Stimulated activated memory B cell treated with anti-CD40 and anti-IgM and Interleukin-4, amounts not matched to agents 10 μg/mL and 1 μg/mL and 100 μg/mL, for 72 hours (primary cell): ENCODE measurements around the gene NLRP3.

ENCODE experiments used
- ATAC-seq: fragments of 150-1000 bp; cut with Tn5 transposase; 2 replicates; pipeline ENCODE4 v1.10.0; 2021
- H3K27ac Mint-ChIP-seq: one replicate; pipeline ENCODE4 v1.8.0; 2022; ENCODE audit warnings: mild to moderate bottlenecking, mixed read lengths
- H3K27me3 Mint-ChIP-seq: one replicate; pipeline ENCODE4 v1.8.0; 2022; ENCODE audit warnings: mixed read lengths
- H3K36me3 Mint-ChIP-seq: one replicate; pipeline ENCODE4 v1.8.0; 2022; ENCODE audit warnings: mixed read lengths
- H3K4me1 Mint-ChIP-seq: one replicate; pipeline ENCODE4 v1.8.0; 2022; ENCODE audit warnings: mixed read lengths
- H3K4me3 Mint-ChIP-seq: one replicate; pipeline ENCODE4 v1.8.0; 2022; ENCODE audit warnings: mild to moderate bottlenecking, moderate library complexity, mixed read lengths
- H3K9me3 Mint-ChIP-seq: one replicate; pipeline ENCODE4 v1.8.0; 2022; ENCODE audit warnings: mixed read lengths

NLRP3 gene

DNA sequence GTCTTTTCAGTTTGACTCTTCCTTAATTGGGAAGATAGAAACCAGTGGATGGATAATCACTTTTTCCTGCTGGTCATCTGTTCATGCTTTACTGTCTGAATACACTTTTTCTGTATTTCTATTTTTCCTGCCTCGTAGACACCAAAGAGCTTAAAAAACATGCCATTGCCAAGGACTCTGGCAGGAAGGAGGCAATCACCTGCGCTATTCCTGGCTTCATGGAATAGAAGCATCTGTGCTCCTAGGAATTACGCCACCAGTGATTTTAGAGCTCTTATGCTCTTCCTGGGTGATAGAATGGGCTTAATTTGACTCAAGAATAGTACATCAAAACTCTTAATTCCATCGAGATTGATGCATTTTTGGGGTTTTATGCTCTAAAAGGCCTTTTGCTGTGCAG is 26.2 kb downstream of the NLRP3 start:
- Mint-ChIP-seq H3K9me3 (peaks cover 10% of the 10 kb centered on the region), H3K27me3 (no peaks in the 10 kb centered on the region), H3K36me3 (peaks cover 13% of the 10 kb centered on the region), H3K27ac (no peak overlapping the region), H3K4me1 (peaks cover 45% of the 10 kb centered on the region), H3K4me3 (no peak overlapping the region)
- ATAC-seq, result no peak

DNA sequence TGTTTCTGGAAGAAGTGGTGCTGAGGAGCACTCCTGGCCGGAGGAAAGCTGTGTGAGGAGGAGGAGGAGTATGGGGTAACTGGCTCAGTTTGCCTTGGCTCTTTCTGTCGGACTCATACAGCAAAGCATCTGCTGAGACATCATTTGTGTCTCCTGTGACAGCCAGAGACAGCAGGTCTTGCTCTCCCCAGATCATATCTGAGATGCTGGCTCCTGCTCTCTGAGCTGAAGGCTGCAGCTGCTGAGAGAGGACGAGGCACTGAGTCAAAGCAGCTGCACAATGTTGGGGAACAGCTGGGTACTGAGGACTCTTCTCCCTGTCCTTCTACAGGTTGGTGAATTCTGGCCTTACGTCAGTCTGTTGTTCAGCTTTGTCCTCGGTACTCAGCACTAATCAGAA is 27.7 kb downstream of the NLRP3 start:
- peaks cover 10% of the 10 kb centered on the region for H3K9me3 Mint-ChIP-seq
- peaks cover 30% of the 10 kb centered on the region for H3K4me1 Mint-ChIP-seq
- no peak overlapping the region for H3K27ac Mint-ChIP-seq
- no peak overlapping the region for H3K4me3 Mint-ChIP-seq
- ATAC-seq, result no peak
- peaks cover 13% of the 10 kb centered on the region for H3K36me3 Mint-ChIP-seq
- H3K27me3 Mint-ChIP-seq, result no peaks in the 10 kb centered on the region

DNA sequence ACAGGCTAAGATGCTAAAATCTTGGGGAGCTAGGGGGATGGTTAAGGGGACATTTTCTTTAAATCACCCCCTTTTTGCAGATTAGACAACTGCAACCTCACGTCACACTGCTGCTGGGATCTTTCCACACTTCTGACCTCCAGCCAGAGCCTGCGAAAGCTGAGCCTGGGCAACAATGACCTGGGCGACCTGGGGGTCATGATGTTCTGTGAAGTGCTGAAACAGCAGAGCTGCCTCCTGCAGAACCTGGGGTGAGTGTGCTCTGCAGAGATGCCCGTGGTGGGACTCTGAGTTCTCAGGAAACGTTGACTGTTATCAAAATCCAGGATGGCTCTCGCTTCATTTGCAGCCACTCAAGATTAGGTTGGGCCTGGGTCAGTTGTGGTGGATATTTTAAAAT is 28.6 kb downstream of the NLRP3 start:
- no peak overlapping the region for H3K4me3 Mint-ChIP-seq
- H3K9me3 Mint-ChIP-seq, result peaks cover 7% of the 10 kb centered on the region
- no peaks in the 10 kb centered on the region for H3K27me3 Mint-ChIP-seq
- ATAC-seq, result no peak
- peaks cover 23% of the 10 kb centered on the region for H3K4me1 Mint-ChIP-seq
- H3K27ac Mint-ChIP-seq, result no peak overlapping the region
- H3K36me3 Mint-ChIP-seq, result peaks cover 13% of the 10 kb centered on the region

DNA sequence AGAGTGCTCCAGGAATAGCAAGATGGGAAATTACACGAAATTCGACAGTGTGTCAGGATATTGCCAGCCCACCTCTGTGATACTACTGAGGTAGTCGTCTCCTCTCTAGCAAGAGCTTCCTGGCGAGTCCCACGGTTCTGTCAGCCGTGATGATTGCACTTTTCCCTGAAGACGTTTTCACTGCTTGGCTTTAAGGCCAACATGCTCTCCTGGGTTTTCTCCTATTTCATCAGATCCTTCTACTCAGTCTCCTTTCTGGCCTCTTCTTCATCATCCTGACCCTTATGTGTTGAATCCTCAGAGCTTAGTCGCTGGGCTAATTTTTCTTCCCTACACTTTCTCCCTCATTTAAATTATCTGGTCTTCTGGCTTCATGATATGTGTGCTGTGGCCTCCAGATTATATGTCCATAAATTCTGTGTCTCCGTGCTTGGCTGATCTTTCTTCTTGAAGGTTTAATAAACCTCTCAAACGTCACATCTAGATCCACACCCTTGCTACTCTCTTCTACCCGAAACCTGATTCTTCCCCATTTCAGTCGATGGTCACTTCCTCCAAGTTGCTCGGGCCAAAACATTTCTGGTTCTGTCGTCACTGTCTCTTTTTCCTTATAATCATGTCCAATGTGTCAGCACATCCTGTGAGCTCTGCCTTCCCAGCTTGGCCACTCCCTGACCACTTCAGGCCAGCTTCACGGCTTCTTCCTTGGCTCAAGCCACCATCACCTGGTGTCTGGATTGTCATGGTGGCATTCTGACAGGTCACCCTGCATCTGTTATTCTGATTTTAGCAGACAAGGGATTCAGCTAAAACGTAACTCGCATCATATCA is 29.8 kb downstream of the NLRP3 start:
- H3K4me1 Mint-ChIP-seq, result peaks cover 19% of the 10 kb centered on the region
- H3K27me3 Mint-ChIP-seq, result no peaks in the 10 kb centered on the region
- no peak overlapping the region for H3K4me3 Mint-ChIP-seq
- H3K27ac Mint-ChIP-seq, result no peak overlapping the region
- ATAC-seq, result no peak
- H3K36me3 Mint-ChIP-seq, result peaks cover 13% of the 10 kb centered on the region
- peaks cover 7% of the 10 kb centered on the region for H3K9me3 Mint-ChIP-seq

DNA sequence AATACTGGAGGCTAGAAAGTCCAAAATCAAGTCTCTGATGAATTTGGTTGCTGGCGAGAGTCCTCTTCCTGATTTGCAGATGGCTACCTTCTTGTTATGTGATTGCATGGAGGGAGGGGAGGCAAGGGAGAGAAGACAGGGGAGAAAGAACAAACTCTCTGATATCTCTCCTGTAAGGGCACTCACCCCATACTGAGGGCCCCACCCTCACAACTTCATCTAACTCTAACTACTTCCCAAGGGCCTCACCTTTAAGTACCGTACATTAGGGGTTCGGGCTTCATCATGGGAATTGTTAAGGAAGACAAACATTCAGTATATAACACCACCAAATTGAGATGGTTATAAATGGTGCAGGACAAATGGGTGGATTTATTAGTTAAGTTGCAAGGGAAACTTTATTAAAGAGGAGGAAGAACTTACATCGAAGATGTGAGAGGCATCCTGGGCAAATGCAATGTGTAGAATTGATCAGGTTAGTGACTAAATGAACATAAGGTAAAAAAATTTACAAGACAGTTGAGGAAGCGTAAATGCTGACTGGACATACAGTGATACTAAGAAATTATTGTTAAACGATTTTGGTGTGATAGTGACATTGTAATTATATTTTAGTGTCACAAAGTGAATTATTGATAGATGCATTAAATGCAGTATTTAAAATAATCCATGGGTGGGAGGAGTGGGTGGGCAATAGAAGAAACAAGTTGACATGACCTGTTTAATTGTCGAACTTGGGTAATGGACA is 31.4 kb downstream of the NLRP3 start:
- Mint-ChIP-seq H3K4me1 (peaks cover 16% of the 10 kb centered on the region), H3K9me3 (peaks cover 7% of the 10 kb centered on the region), H3K27ac (peak overlapping the region; percentile 72), H3K4me3 (no peak overlapping the region), H3K36me3 (peaks cover 13% of the 10 kb centered on the region), H3K27me3 (no peaks in the 10 kb centered on the region)
- no peak for ATAC-seq

DNA sequence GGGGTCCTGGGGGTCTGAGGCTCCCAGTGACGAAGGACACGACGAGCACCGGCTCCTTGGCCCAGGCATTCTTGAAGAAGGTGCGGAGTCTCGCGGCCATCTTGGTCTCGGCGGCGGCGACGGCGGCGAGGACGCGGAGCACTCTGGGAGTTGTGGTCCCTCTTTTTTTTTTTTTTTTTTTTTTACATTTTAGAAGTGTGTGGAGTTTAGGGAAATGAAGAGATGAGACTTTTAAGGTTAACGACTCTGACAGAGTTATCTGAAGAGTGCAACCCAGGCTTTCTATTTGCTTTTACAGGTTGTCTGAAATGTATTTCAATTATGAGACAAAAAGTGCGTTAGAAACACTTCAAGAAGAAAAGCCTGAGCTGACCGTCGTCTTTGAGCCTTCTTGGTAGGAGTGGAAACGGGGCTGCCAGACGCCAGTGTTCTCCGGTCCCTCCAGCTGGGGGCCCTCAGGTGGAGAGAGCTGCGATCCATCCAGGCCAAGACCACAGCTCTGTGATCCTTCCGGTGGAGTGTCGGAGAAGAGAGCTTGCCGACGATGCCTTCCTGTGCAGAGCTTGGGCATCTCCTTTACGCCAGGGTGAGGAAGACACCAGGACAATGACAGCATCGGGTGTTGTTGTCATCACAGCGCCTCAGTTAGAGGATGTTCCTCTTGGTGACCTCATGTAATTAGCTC is 32.3 kb downstream of the NLRP3 start:
- H3K4me1 Mint-ChIP-seq, result peaks cover 16% of the 10 kb centered on the region
- H3K27me3 Mint-ChIP-seq, result no peaks in the 10 kb centered on the region
- H3K27ac Mint-ChIP-seq, result peak overlapping the region; percentile 72
- peak overlapping the region; percentile 70 for H3K4me3 Mint-ChIP-seq
- H3K9me3 Mint-ChIP-seq, result peaks cover 7% of the 10 kb centered on the region
- no peak for ATAC-seq
- H3K36me3 Mint-ChIP-seq, result peaks cover 13% of the 10 kb centered on the region

DNA sequence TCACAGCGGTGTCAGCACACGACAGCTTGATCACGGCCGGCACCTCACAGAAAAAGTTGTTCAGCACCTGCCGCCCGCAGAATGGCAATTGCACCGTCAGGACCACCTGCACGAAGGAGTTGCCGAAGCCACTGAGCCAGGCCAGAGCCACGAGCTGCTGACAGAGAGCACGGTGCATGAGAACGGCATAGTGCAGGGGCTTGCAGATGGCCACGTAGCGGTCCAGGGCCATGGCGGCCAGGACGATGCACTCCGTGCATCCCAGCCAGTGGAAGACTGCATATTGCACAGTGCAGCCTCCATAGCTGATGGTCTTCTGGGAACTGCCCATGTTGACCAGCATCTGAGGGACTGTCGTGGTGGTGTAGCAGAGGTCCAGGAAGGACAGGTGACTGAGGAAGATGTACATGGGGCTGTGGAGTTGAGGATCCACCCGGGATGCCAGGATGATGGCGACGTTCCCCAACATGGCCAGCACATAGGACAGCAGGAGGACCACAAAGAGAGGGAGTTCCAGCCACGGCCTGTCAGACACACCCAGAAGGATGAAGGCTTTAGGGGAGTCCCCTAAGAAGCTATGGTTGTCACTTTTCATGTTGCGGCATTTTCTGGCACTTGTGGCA is 35.5 kb downstream of the NLRP3 start:
- no peak overlapping the region for H3K4me3 Mint-ChIP-seq
- peak; percentile 8 for ATAC-seq
- H3K27me3 Mint-ChIP-seq, result peaks cover 10% of the 10 kb centered on the region
- peaks cover under 1% of the 10 kb centered on the region for H3K9me3 Mint-ChIP-seq
- H3K4me1 Mint-ChIP-seq, result peaks cover 10% of the 10 kb centered on the region
- H3K27ac Mint-ChIP-seq, result no peak overlapping the region
- H3K36me3 Mint-ChIP-seq, result peaks cover 2% of the 10 kb centered on the region

DNA sequence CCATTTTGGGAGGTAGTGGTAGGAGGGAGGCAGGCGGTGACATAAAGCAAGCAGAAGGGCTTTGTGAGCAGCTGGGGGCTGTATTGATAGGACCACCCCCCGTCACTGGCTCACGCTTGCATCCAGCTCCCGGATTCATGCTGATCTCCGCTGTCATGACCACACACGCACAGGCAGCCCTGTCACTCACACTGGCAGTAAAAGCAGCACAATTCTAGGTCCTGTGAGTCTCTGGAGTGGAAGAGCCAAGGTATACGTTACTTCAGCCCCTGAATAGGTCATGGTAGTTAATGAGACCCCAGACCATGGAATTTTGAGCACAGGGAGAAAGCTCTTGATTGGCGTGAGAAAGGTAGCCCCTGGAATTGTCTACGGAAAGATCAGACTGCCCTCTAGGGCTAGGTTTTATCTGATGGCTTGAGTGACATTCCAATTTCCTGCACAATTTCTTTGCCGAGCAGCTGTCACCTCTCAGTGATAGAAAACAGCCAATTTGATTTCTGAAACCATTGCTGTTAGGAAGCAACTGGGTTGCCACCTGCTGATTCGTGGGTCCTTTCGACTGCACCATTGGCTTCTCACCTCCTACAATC is 36.6 kb downstream of the NLRP3 start:
- peaks cover 10% of the 10 kb centered on the region for H3K27me3 Mint-ChIP-seq
- no peaks in the 10 kb centered on the region for H3K9me3 Mint-ChIP-seq
- H3K36me3 Mint-ChIP-seq, result no peaks in the 10 kb centered on the region
- peaks cover 10% of the 10 kb centered on the region for H3K4me1 Mint-ChIP-seq
- H3K27ac Mint-ChIP-seq, result no peak overlapping the region
- no peak overlapping the region for H3K4me3 Mint-ChIP-seq
- no peak for ATAC-seq

DNA sequence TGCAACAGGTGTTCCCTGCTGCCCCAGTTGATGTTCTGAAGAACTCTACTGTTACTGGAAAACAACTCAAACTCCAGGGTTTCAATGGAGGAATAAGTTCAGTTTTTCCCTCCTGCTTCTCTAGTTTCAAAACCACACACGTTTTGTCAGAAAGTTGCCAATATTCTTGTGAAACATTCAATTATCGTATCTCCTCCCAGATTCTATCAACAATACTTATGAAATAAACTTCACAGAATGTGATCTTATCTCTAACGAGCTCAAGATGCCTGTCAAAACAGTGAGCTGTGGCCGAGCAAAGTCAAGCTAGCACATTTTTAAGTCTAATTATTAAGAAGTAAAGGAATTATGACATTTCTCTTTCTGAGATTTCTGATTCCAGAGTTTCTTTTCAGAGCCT is 37.3 kb downstream of the NLRP3 start:
- Mint-ChIP-seq H3K4me1 (peaks cover 10% of the 10 kb centered on the region), H3K4me3 (no peak overlapping the region), H3K9me3 (no peaks in the 10 kb centered on the region), H3K27ac (no peak overlapping the region), H3K27me3 (peaks cover 12% of the 10 kb centered on the region), H3K36me3 (no peaks in the 10 kb centered on the region)
- no peak for ATAC-seq

DNA sequence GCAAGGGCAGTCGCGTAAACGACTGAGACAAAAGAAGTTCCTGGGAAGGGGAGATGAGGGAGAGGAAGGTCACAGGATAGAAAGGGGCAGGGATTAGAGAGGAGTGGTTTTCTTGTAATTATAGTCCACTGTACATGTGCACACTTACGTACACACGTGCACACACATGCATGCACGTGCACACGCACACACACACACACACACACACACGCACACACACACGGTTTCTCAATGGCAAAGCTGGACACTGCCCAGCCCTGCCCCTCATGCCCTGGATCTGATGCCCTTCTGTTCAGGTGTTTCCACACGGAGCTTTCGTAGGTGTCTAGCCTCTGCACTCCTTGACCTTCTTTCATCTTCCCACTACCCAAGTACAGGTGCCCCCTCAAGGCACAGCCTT is 38.0 kb downstream of the NLRP3 start:
- H3K4me3 Mint-ChIP-seq, result no peak overlapping the region
- H3K27me3 Mint-ChIP-seq, result peaks cover 20% of the 10 kb centered on the region
- H3K9me3 Mint-ChIP-seq, result no peaks in the 10 kb centered on the region
- ATAC-seq, result no peak
- H3K27ac Mint-ChIP-seq, result no peak overlapping the region
- no peaks in the 10 kb centered on the region for H3K36me3 Mint-ChIP-seq
- peaks cover 10% of the 10 kb centered on the region for H3K4me1 Mint-ChIP-seq

DNA sequence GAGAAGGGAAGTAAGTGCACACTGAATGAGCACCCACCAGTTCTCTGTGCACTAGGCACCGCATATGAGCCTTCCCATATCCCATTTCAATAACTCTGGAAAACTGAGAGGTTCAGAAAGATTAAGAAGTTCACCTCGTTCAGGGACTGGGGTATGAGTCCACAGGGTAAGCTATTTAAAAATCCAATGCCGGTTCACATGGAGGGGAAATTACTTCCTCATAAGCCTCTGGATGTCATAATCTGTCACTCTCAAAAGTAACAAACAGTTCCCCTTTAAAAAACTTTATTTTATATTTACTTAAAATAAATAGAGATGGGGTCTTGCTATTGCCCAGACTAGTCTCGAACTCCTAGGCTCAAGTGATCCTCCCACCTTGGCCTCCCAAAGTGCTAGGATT is 40.0 kb downstream of the NLRP3 start:
- H3K4me3 Mint-ChIP-seq, result no peak overlapping the region
- H3K9me3 Mint-ChIP-seq, result no peaks in the 10 kb centered on the region
- ATAC-seq, result no peak
- H3K27ac Mint-ChIP-seq, result no peak overlapping the region
- peaks cover 1% of the 10 kb centered on the region for H3K4me1 Mint-ChIP-seq
- H3K36me3 Mint-ChIP-seq, result no peaks in the 10 kb centered on the region
- peaks cover 20% of the 10 kb centered on the region for H3K27me3 Mint-ChIP-seq

DNA sequence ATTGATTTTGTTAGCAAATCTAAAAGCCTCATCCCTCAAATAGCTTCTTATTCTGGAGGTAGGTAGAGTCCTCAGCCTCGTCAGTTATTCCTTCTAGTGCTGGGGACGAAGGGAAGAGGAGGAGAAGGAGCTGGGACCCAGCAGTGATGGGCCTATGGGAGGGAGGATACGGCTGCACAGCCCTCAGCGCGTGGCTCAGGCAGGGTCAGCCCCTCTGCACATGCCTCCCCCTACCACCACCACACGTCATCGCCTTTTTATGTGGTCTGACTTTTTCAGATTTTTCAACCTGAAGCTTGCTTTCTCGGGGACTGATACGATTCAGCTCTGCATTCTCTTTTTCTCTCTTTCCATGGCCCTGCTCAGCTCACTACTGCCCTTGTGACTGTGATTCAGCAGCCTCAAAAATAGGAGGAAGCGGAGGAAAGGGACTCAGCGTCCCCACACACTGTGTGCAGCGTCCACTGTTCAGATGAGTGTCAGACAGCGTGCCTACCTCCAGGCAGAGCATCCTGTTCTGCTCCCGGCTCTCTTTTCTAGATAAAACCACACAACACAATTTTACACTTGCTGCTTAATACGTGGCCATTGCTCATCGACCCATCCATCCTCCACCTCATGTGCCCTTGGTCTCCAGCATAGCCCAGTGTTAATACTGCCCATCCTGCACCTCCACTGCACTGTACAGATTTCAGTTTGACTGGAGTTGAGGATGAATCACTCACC is 41.1 kb downstream of the NLRP3 start:
- Mint-ChIP-seq H3K36me3 (no peaks in the 10 kb centered on the region), H3K27ac (no peak overlapping the region), H3K9me3 (no peaks in the 10 kb centered on the region), H3K4me3 (no peak overlapping the region), H3K4me1 (no peaks in the 10 kb centered on the region), H3K27me3 (peaks cover 20% of the 10 kb centered on the region)
- ATAC-seq, result no peak

DNA sequence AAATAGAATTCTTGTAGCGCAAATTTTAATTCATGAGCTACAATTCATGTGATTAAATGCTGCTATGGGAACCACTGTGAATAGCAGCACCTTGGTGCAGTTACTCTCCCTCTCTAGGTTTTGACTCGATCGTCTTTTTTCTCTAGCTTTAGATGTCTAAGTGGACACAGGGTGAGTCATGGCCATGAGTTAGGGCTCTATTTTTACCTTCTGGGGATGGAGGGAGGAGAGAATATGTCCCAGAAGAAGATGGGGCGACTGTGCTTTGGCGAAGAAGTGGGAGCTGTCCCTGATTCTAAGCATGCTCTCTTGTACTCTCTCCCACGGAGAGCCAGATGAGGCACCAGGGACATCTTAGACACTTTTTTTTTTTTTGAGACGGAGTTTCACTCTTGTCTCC is 43.5 kb downstream of the NLRP3 start:
- peaks cover 14% of the 10 kb centered on the region for H3K27me3 Mint-ChIP-seq
- no peak for ATAC-seq
- no peaks in the 10 kb centered on the region for H3K36me3 Mint-ChIP-seq
- H3K4me3 Mint-ChIP-seq, result no peak overlapping the region
- no peaks in the 10 kb centered on the region for H3K9me3 Mint-ChIP-seq
- no peaks in the 10 kb centered on the region for H3K4me1 Mint-ChIP-seq
- H3K27ac Mint-ChIP-seq, result no peak overlapping the region

DNA sequence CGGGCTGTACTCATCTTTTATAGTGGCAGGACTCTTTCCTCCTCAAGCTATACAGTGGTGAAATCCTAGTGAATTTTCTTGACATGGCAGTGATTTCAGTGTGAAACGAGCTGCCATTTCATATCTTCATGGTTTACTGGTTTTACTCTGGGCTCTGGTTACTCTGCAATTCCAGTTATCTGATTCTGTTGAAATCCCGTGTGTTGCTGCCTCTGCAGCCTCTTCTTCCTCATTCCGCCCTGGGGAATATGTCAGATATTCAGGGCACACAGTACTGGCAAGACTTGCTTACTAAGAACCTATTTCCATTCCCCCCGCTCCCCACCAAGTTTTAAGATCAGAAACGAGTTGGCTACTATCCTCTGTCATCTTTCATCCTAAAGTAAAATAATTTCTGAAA is 49.8 kb downstream of the NLRP3 start:
- Mint-ChIP-seq H3K4me3 (no peak overlapping the region), H3K36me3 (no peaks in the 10 kb centered on the region), H3K9me3 (no peaks in the 10 kb centered on the region), H3K27ac (no peak overlapping the region), H3K4me1 (peaks cover 4% of the 10 kb centered on the region), H3K27me3 (peaks cover 9% of the 10 kb centered on the region)
- no peak for ATAC-seq
